GM19397 (cell line): ENCODE measurements around the gene CFAP92.
A peak's percentile ranks its signal among the peaks of the same experiment; 100 is the strongest.

Experiments
- ATAC-seq: cut with Tn5 transposase; IDR thresholded peaks from one replicate; pipeline ENCODE4 v1.9.1; 2021; ENCODE audit warnings: mild to moderate bottlenecking, moderate library complexity; ENCODE audit not compliant: unreplicated experiment

The CFAP92 gene

GRCh38 chr3:129025691-129026435, 32.0 kb upstream of the CFAP92 start:
- ATAC-seq = no peak

DNA sequence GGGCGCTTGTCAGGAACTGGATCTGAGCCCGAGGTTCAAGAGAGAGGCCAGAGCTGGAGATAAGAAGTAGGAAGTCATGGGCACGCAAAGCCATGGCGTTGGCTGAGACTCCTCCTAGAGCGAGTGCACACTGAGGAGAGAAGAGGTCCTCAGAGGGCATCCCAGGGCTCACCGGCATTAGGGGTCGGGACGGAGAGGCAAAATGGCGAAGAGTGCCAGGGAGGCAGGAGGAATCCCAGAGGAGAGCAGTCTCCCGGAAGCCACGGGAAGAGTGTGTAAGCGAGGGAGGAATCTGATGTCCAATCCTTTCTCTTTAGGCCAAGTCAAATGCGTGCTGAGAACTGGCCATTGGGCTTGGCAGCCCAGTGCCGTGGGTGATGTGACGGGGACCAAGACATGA, 31.2 kb upstream of the CFAP92 start:
- no peak for ATAC-seq

- ATAC-seq = no peak
Observed at GRCh38 chr3:129023909-129024308, 30.0 kb upstream of the CFAP92 start.

GRCh38 chr3:129023008-129023358, 29.1 kb upstream of the CFAP92 start:
- no peak for ATAC-seq

DNA sequence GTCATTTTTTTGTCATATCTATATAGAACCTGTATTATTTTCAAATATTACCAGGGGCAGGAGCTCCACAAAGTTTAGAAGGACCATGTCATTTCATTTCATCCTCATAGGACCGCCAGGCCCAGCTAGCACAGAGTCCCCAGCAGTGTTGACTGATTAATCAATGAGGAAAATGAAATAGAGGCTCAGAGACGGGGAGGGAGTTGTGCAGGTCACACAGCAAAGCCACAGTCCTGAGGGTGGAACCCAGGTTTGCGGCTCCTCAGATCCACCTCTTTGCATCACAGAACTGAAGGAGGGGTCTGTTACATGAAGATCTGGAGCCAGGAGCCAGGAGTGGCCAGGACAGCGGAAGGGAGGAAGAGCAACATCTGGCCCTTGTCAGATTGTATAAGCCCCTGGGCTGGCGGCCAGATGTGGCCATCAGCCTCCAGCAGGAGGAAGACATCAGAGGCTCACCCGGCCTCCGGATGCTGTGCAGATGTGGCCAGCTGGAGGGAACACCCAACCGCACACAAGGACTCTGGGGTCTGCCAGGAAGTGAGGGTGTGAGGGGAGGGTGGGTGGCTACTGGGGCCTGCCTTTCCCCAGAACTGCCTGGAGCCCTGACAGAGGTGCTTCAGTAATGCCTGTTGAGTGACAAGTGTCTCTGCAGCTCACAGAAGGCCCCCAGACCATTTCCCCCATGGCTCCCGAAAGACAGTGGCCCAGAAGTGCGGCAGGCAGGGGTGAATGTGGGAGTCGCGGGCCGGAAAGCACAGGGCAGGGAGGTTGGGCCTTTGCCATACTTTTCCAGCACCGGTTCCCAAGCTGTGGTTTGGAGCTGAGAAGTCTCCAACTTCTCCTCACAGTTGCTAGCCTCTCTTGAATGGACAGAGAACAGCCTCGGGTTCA, 28.5 kb upstream of the CFAP92 start:
- no peak for ATAC-seq

- no peak for ATAC-seq
Observed at GRCh38 chr3:129021140-129021551, 27.3 kb upstream of the CFAP92 start.

DNA sequence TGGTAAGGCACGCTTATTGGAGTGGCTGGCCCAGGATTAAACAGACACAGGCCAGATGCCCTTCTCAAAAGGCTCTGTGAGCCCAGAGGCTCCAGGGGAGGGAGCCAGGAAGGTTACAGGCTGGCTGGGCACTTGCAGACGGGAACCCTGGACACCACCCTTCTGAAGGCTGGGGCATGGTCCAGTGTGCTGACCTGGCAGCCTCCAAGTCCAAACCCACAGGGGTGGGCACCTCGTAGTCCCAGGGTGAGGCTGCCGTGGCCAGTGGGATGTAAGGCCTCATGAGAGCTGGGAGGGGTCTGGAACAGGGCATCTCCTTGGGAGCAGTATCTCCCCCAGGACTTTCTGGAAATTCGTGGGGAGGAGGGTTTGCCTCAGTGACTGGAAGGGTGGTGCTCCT, 26.8 kb upstream of the CFAP92 start:
- ATAC-seq = no peak

- ATAC-seq = no peak
Observed at GRCh38 chr3:129019266-129019665, 25.4 kb upstream of the CFAP92 start.

GRCh38 chr3:129018751-129019150, 24.9 kb upstream of the CFAP92 start:
- ATAC-seq = no peak

- ATAC-seq = no peak
Observed at GRCh38 chr3:129018271-129018670, 24.4 kb upstream of the CFAP92 start.

DNA sequence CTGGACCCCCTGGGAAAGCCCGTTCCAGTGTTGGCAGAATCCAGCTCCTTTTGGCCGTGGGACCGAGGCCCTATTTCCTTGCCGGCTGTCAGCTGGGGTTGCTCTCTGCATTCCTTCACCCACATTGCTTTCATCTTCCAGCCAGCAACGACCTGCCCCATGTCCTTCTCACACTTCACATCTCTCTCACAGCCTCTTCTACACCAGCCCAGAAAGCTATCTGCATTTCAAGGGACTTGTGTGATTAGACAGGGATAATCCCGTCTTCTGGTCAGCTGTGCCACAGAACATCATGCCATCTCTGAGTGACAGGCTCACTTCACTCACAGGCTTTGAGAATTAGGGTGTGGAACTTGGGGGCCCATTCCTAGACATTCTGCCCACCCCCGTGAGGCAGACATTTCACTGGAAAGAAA, 23.6 kb upstream of the CFAP92 start:
- ATAC-seq = no peak

- ATAC-seq = peak; percentile 56
Observed at GRCh38 chr3:129016720-129017483, 23.0 kb upstream of the CFAP92 start.

DNA sequence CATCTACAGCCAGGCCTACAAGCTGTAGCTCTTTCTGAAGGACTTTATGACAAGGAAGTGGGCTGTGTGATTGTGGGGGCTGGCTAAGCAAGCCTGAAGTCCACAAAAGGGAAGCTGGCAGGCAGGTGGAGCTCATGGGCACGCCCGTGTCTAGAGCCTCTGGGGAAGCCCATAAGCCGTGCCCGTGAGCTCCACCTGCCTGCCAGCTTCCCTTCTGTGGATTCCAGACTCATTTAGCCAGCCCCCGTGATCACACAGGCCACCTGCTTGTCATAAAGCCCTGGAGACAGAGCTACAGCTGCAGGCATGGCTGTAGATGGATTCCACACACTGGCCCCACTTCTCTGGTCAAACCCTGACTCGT, 22.5 kb upstream of the CFAP92 start:
- no peak for ATAC-seq

- no peak for ATAC-seq
Observed at GRCh38 chr3:129015388-129016105, 21.7 kb upstream of the CFAP92 start.

- no peak for ATAC-seq
Observed at GRCh38 chr3:129014793-129015345, 21.0 kb upstream of the CFAP92 start.

DNA sequence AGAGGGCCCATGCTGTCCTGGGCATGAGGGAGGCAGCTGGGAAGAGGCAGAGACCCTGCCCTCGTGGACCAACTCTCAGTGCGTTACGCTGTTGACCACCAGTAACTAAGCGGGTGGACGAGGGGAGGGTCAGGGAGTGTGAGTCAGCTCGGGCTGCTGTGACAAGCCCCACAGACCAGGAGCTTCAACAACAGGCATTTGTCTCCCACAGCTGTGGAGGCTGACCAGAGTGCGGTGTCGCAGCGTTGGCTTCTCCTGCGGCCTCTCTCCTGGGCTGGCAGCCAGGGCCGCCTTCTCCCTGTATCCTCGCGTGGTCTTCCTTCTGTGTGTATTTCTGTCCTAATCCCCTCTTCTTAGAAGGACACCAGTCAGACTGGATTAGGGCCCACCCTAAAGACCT, 20.3 kb upstream of the CFAP92 start:
- ATAC-seq = no peak

GRCh38 chr3:129013491-129013891, 19.6 kb upstream of the CFAP92 start:
- ATAC-seq = no peak

DNA sequence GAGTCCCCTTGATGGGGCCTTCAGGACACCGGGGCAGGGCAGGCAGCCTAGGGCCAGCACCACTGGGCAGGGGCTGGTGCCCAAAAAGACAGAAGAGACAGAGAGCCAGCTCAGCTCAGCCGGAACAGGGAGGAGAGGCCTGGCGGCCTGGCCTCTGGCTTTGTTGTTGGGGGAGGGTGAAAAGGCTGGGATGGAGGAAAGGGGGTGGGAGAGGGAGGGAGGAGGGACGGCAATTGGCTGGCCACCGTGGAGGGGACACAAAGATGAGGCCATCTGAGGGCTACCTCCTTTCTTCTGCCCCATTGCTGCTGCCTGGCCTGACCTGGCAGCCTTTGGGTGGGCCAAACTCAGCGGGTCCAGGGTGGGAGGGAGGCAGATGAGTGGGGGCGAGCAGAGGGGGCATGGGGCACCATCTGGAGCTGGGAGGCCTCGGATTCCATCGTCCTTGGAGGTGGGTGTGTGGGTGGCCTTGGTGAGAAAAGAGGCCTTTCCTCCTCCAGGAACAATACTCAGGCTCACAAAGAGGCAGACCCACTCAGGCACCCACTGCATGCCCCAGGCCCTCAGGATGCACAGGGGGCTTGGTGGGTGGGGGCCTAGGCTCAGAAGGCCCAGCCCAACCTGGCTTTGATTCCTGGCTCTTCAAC, 16.6 kb upstream of the CFAP92 start:
- ATAC-seq = no peak

GRCh38 chr3:129009266-129009665, 15.4 kb upstream of the CFAP92 start:
- no peak for ATAC-seq

DNA sequence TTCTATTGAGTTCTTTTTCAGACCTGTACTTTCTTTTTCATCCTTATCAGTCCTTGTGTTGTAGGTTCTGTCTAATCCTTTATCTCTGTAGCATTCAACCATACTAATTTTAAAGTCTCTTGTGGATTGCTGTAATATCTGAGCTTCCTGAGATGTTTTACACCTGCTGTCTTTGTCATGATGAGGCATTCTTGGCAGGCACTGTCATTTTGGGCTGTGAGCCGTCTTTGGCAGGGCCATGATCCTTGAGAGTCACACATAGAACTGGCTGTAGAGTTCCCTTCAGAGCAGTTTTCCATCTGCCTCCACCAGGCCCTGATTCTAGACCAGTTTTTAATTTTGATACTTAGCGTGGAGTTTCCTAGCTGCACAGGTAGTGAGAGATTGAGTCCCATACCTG, 13.9 kb upstream of the CFAP92 start:
- ATAC-seq = no peak
